Erythroblast (primary cell): ENCODE results near the gene CNTFR.

ENCODE experiments used
- GATA1 ChIP-seq: IDR thresholded peaks from 2 replicates; pipeline ENCODE4 v1.6.1; 2011; ENCODE audit warnings: low read depth, mild to moderate bottlenecking, control low read depth, low read length, moderate library complexity
- POLR2A ChIP-seq: IDR thresholded peaks from 2 replicates; pipeline ENCODE4 v1.6.1; 2011; ENCODE audit warnings: mild to moderate bottlenecking, low read length

DNA sequence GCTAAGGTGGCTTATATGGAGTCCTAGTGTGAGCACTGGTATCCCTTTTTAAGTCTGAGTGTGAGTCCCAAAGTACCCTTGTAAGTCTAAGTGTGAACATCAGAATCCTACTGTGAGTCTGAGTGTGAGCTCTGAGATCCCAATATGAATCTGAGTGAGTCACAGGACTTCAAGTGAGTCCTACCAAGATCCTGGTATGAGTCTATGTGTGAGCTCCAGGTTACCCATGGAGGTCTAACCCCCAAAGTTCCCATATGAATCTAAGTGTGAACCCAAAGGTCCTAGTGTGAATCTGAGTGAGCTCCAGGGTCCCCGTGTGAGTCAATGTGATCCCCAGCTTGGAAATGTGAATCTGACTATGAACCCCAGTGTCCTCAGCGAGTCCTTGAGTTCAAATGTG, 2.3 kb downstream of the CNTFR start:
- TF ChIP-seq POLR2A (no peak), GATA1 (no peak)
